Erythroblast (primary cell): ENCODE data around the gene ALOXE3.

ENCODE experiments used
- GATA1 ChIP-seq: IDR thresholded peaks from 2 replicates; pipeline ENCODE4 v1.6.1; 2011; ENCODE audit warnings: low read depth, mild to moderate bottlenecking, control low read depth, low read length, moderate library complexity
- POLR2A ChIP-seq: IDR thresholded peaks from 2 replicates; pipeline ENCODE4 v1.6.1; 2011; ENCODE audit warnings: mild to moderate bottlenecking, low read length

DNA sequence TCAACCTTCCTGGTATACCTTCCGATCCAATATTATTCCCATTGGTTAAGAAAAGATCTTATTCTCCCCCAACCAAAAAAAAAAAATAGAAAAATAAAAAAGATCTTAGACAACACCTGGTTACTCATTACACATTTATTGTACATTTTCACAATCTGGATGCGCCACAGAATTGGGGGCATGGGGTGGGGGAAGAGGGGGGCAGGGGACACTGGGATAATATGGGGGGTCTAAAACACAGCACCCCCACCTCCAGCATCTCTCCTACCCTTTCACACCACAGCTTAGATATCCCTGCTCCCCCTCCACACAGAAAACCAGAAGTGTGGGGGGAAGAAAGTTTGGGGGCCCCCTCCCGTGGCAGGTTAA is 40.7 kb upstream of the ALOXE3 start:
- no peak for TF ChIP-seq POLR2A
- TF ChIP-seq GATA1: no peak
